ENCODE data around the gene TOR1AIP1.

Gene TOR1AIP1

GRCh38 chr1:179937668-179938254, 55.7 kb downstream of the TOR1AIP1 start:
- TF ChIP-seq, protein P1, sequence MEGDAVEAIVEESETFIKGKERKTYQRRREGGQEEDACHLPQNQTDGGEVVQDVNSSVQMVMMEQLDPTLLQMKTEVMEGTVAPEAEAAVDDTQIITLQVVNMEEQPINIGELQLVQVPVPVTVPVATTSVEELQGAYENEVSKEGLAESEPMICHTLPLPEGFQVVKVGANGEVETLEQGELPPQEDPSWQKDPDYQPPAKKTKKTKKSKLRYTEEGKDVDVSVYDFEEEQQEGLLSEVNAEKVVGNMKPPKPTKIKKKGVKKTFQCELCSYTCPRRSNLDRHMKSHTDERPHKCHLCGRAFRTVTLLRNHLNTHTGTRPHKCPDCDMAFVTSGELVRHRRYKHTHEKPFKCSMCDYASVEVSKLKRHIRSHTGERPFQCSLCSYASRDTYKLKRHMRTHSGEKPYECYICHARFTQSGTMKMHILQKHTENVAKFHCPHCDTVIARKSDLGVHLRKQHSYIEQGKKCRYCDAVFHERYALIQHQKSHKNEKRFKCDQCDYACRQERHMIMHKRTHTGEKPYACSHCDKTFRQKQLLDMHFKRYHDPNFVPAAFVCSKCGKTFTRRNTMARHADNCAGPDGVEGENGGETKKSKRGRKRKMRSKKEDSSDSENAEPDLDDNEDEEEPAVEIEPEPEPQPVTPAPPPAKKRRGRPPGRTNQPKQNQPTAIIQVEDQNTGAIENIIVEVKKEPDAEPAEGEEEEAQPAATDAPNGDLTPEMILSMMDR (conservative IDR thresholded peaks at IDR 0.05; ENCODE audit: low read depth, low read length), result no peak
- H3K4me3 ChIP-seq (ENCODE audit: low read length), result no peak overlapping the region
- DNase-seq (ENCODE audit: low read depth), result no peak

- H3K4me3 ChIP-seq (ENCODE audit: low read length), result no peak overlapping the region
- DNase-seq (ENCODE audit: low read depth), result peak; percentile 71
- TF ChIP-seq, protein P1 (conservative IDR thresholded peaks at IDR 0.05; ENCODE audit: low read depth, low read length), result no peak
These were observed 56.7 kb downstream of the TOR1AIP1 start for GRCh38 chr1:179938752-179939151.

DNA sequence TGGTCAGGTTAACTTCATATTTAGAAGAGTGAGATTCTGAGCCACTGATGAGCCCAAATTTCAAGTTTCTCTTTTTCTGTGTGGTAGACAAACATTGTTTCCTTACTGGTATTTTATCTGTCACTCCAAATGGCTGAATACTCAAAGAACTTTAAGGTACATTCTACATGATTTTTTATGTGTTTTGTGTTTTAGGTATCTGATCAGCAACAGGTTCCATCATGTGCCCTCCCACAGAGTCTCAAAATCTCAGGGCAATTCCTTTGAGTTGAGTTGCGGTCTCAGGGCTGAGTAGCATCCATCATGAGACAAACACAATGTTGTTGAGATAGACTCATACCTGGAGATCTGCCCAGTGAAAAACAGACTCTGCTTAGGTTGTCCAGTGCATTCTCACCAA, 57.9 kb downstream of the TOR1AIP1 start:
- TF ChIP-seq, protein P1 (conservative IDR thresholded peaks at IDR 0.05; ENCODE audit: low read depth, low read length), result no peak

DNA sequence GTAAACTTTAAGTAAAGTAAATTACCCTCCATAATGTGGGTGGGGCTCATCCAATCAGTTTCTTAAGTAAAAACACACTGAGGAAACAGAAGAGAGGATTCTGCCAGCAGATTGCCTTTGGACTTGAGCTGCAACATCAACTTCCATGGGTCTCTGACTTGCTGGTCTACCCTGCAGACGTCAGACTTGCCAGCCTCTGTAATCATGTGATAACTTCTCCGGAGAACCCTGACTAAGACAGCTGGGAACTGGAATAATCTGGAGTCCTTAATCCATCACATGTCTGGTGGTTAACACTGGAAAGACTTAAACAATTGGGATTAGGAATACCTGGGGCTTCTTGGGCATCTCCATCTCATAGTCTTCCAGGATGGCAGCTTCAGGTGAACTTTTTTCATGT, 59.4 kb downstream of the TOR1AIP1 start:
- no peak overlapping the region for H3K4me3 ChIP-seq (ENCODE audit: low read length)
- TF ChIP-seq, protein P1 (conservative IDR thresholded peaks at IDR 0.05; ENCODE audit: low read depth, low read length), result no peak
- DNase-seq (ENCODE audit: low read depth), result no peak

More for the DNA sequence above, 57.9 kb downstream of the TOR1AIP1 start:
- H3K4me3 ChIP-seq (ENCODE audit: low read length), result no peak overlapping the region
- DNase-seq (ENCODE audit: low read depth), result no peak

GRCh38 chr1:179950651-179951050, 68.6 kb downstream of the TOR1AIP1 start:
- no peak for DNase-seq (ENCODE audit: low read depth)
- H3K4me3 ChIP-seq (ENCODE audit: low read length), result no peak overlapping the region
- TF ChIP-seq, protein P1 (conservative IDR thresholded peaks at IDR 0.05; ENCODE audit: low read depth, low read length), result no peak

DNA sequence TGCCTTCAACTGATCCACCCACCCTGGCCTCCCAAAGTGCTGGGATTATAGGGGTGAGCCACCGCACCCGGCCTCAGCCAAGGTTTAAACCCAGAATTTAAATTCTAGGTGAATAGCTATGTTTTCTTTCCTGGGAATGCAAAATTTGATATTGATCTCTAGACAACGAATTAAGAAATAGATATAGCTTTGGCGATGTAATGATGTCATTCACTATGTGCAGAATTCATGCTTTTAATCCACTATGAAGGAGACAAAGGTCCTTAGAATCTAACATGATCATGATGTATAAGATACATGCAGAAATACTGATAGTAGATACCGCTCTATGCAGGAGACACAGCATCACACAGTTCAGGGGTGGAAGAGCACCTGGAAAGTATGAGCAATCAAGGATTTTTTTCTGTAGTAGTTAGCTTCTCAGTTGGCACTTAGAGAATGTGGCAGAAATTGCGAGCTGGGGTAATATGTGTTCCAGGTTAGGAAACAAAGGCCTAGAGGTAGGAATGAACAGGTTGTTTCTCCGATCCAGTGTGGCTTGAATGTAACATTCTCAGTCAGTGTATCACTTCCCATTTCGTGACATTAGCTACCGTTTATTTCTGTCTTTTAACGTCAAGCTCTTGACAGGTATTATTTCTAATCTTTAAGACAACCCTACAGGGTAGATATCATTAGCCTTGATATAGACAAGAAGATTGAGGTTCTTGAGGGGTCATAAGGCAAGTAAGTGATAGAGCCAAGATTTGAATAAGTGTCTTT, 69.5 kb downstream of the TOR1AIP1 start:
- H3K4me3 ChIP-seq (ENCODE audit: low read length), result no peak overlapping the region
- no peak for DNase-seq (ENCODE audit: low read depth)
- TF ChIP-seq, protein P1 (conservative IDR thresholded peaks at IDR 0.05; ENCODE audit: low read depth, low read length), result no peak

GRCh38 chr1:179952186-179952585, 70.1 kb downstream of the TOR1AIP1 start:
- TF ChIP-seq, protein P1 (conservative IDR thresholded peaks at IDR 0.05; ENCODE audit: low read depth, low read length), result no peak
- no peak overlapping the region for H3K4me3 ChIP-seq (ENCODE audit: low read length)
- no peak for DNase-seq (ENCODE audit: low read depth)

Measured in retinal pigment epithelial cell (primary cell).